Caco-2 (cell line): ENCODE results near the gene MEGF9. TPM values are rescaled to one million over a fixed set of nuclear protein-coding genes. Genes with fewer than 3 reads are reported as not detected.

Experiments
- BruUV-seq: library from RNA; stranded (reverse); fragments of 400-500 nt; replicated peaks from 2 replicates; lab custom pipeline; 2021; lab: Mats Ljungman, UMichigan
- CTCF ChIA-PET: fragments of 300-600 bp; sonication (Branson Sonifier 250); formaldehyde crosslinking; loops from one replicate; lab custom pipeline; 2022; ENCODE audit warnings: antibody characterized with exemption; lab: Charles Lee
- POLR2A ChIA-PET: fragments of 300-600 bp; sonication (Branson Sonifier 250); formaldehyde crosslinking; loops from one replicate; lab custom pipeline; 2022; ENCODE audit warnings: antibody characterized with exemption; lab: Charles Lee
- DNase-seq, 2 experiments: peaks; one replicate each; pipeline versions ENCODE4 v3.0.0 to v3.0.0-alpha.2; 2020 to 2022
- H3K27me3 ChIP-seq: replicated peaks from 2 replicates; pipeline ENCODE4 v1.6.0; 2011; ENCODE audit warnings: low read length; ENCODE audit not compliant: control insufficient read depth, insufficient read depth
- H3K36me3 ChIP-seq: 2 replicates; pipeline ENCODE4 v1.5.1; 2011; ENCODE audit warnings: low read length; ENCODE audit not compliant: control insufficient read depth, insufficient read depth
- H3K4me1 ChIP-seq: fragments of 250-450 bp; sonication (Bioruptor Pico); 2 replicates; pipeline ENCODE4 v1.5.1; 2020; ENCODE audit warnings: mild to moderate bottlenecking
- H3K4me3 ChIP-seq: 2 replicates; pipeline ENCODE4 v1.5.1; 2011; ENCODE audit warnings: low read depth, mild to moderate bottlenecking, control low read depth, low read length
- H3K9me3 ChIP-seq: fragments of 250-450 bp; sonication (Bioruptor Pico); 2 replicates; pipeline ENCODE4 v1.5.1; 2020; ENCODE audit warnings: mild to moderate bottlenecking, moderate library complexity
- H3K27ac Mint-ChIP-seq: one replicate; pipeline ENCODE4 v1.8.0; 2022; ENCODE audit warnings: mixed read lengths; ENCODE audit not compliant: unreplicated experiment
- H3K27me3 Mint-ChIP-seq: one replicate; pipeline ENCODE4 v1.8.0; 2022; ENCODE audit warnings: mixed read lengths; ENCODE audit not compliant: insufficient read depth, unreplicated experiment
- H3K36me3 Mint-ChIP-seq: one replicate; pipeline ENCODE4 v1.8.0; 2022; ENCODE audit warnings: mild to moderate bottlenecking, mixed read lengths; ENCODE audit not compliant: insufficient read depth, unreplicated experiment
- H3K4me1 Mint-ChIP-seq: one replicate; pipeline ENCODE4 v1.8.0; 2022; ENCODE audit warnings: low read depth, mixed read lengths; ENCODE audit not compliant: unreplicated experiment
- H3K4me3 Mint-ChIP-seq: one replicate; pipeline ENCODE4 v1.8.0; 2022; ENCODE audit warnings: mild to moderate bottlenecking, moderate library complexity, mixed read lengths; ENCODE audit not compliant: unreplicated experiment
- H3K9me3 Mint-ChIP-seq: one replicate; pipeline ENCODE4 v1.8.0; 2022; ENCODE audit warnings: mixed read lengths; ENCODE audit not compliant: unreplicated experiment
- CTCF ChIP-seq, 2 experiments: fragments of 200-600 bp in 1 of 2; IDR thresholded peaks; 1 replicate in 1 of 2; 2 replicates in 1 of 2; pipeline versions ENCODE4 v1.5.1 to v1.8.0; 2011 to 2022; ENCODE audit warnings: antibody characterized with exemption in 1 of 2, control low read depth in 1 of 2, inconsistent platforms in 1 of 2, low read depth in 1 of 2, low read length in 1 of 2, mild to moderate bottlenecking in 1 of 2, moderate library complexity in 1 of 2; ENCODE audit not compliant: insufficient read depth in 1 of 2, severe bottlenecking in 1 of 2, unreplicated experiment in 1 of 2
- intact Hi-C: fragments of 100-400 bp; cut with micrococcal nuclease; formaldehyde crosslinking; loops from one replicate; pipeline ENCODE4 v1.10.0; 2022; ENCODE audit not compliant: unreplicated experiment
- total RNA-seq: library from RNA; stranded (reverse); gene quantifications from 2 replicates; pipeline ENCODE4 v1.2.3, GENCODE V29; 2022

MEGF9 gene
- total RNA-seq, 1 experiment from 2014 or later, result 2.9 TPM

- Histone ChIP-seq H3K4me1 (no peaks in the 10 kb centered on the region; the same call in 1 of the 2 replicates), H3K27me3 (no peaks in the 10 kb centered on the region), H3K9me3 (no peaks in the 10 kb centered on the region), H3K4me3 (no peak overlapping the region), H3K36me3 (no peaks in the 10 kb centered on the region)
- no TSS peak for BruUV-seq
- H3K4me1 Mint-ChIP-seq, result peaks cover 7% of the 10 kb centered on the region
- no peak for DNase-seq
- H3K27ac Mint-ChIP-seq, result no peak overlapping the region
- POLR2A ChIA-PET, result no interaction called here
- CTCF ChIA-PET, result no interaction called here
- peaks cover 9% of the 10 kb centered on the region for H3K27me3 Mint-ChIP-seq
- intact Hi-C loops, result no loop called here
- H3K4me3 Mint-ChIP-seq, result no peak overlapping the region
- H3K9me3 Mint-ChIP-seq, result no peaks in the 10 kb centered on the region
- H3K36me3 Mint-ChIP-seq, result no peaks in the 10 kb centered on the region
- no peak for TF ChIP-seq CTCF (IDR thresholded peaks at IDR 0.05; ENCODE audit: insufficient read depth in 1 of 2, low read depth in 1 of 2, low read length in 1 of 2, severe bottlenecking in 1 of 2, unreplicated experiment in 1 of 2)
Measured at GRCh38 chr9:120694559-120694958, 19.7 kb downstream of the MEGF9 start.

GRCh38 chr9:120693700-120694008, 20.6 kb downstream of the MEGF9 start:
- Mint-ChIP-seq H3K4me1 (peaks cover 7% of the 10 kb centered on the region), H3K27ac (no peak overlapping the region), H3K4me3 (no peak overlapping the region), H3K27me3 (peaks cover 9% of the 10 kb centered on the region), H3K36me3 (no peaks in the 10 kb centered on the region), H3K9me3 (no peaks in the 10 kb centered on the region)
- BruUV-seq, result no TSS peak
- intact Hi-C loops, result no loop called here
- no peaks in the 10 kb centered on the region for H3K27me3 ChIP-seq
- H3K36me3 ChIP-seq, result no peaks in the 10 kb centered on the region
- no peak for DNase-seq
- H3K9me3 ChIP-seq, result no peaks in the 10 kb centered on the region
- POLR2A ChIA-PET, result no interaction called here
- no peak overlapping the region for H3K4me3 ChIP-seq
- no peaks in the 10 kb centered on the region; the same call in 1 of the 2 replicates for H3K4me1 ChIP-seq
- CTCF ChIA-PET, result no interaction called here
- TF ChIP-seq CTCF (IDR thresholded peaks at IDR 0.05; ENCODE audit: insufficient read depth in 1 of 2, low read depth in 1 of 2, low read length in 1 of 2, severe bottlenecking in 1 of 2, unreplicated experiment in 1 of 2), result no peak

GRCh38 chr9:120692901-120693699, 21.2 kb downstream of the MEGF9 start:
- no peak for DNase-seq
- no peak overlapping the region for H3K27ac Mint-ChIP-seq
- peaks cover 9% of the 10 kb centered on the region for H3K27me3 Mint-ChIP-seq
- no peaks in the 10 kb centered on the region for H3K9me3 ChIP-seq
- H3K4me1 ChIP-seq, result no peaks in the 10 kb centered on the region; the same call in 1 of the 2 replicates
- no peaks in the 10 kb centered on the region for H3K36me3 Mint-ChIP-seq
- no peak overlapping the region for H3K4me3 Mint-ChIP-seq
- intact Hi-C loops, result no loop called here
- no peak overlapping the region for H3K4me3 ChIP-seq
- no TSS peak for BruUV-seq
- CTCF ChIA-PET, result no interaction called here
- H3K4me1 Mint-ChIP-seq, result peaks cover 7% of the 10 kb centered on the region
- H3K36me3 ChIP-seq, result no peaks in the 10 kb centered on the region
- POLR2A ChIA-PET, result no interaction called here
- H3K9me3 Mint-ChIP-seq, result no peaks in the 10 kb centered on the region
- TF ChIP-seq CTCF (IDR thresholded peaks at IDR 0.05; ENCODE audit: insufficient read depth in 1 of 2, low read depth in 1 of 2, low read length in 1 of 2, severe bottlenecking in 1 of 2, unreplicated experiment in 1 of 2), result no peak
- H3K27me3 ChIP-seq, result no peaks in the 10 kb centered on the region
